ENCODE results near the gene DYNC2H1. TPM values are rescaled to one million over a fixed set of nuclear protein-coding genes. Genes with fewer than 3 reads are reported as not detected.

Gene DYNC2H1
- polyA plus RNA-seq, 1 donor (not counting 4 experiments of a cell fraction or from before 2014, with no cell fraction given), result 18.5 TPM

DNA sequence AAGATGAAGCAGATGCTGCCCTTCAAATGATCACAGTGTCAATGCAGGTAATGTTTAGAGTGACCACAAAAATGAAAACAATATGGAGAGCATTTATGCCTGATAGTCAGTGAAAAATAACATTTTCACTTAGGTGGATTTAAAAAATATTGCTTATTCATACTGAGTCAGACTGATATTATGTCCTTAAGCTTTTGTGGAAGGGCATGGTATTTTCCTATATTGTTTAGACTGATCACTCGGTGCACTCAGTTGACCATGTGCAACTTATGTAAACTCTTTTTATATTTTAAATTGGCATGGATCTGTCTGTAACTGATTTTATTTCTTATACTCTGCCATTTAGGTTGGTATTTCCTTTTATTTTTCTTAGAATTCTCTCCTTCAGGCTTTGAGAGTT lies 106.6 kb downstream of the DYNC2H1 start:
- no peaks in the 10 kb centered on the region for H3K4me1 ChIP-seq (ENCODE audit: control insufficient read depth, extremely low read depth, insufficient read depth, low read length)
- H3K36me3 ChIP-seq (ENCODE audit: control insufficient read depth in 2 of 2, extremely low read depth in 1 of 2, insufficient read depth in 2 of 2, low read length in 2 of 2), result no peaks in the 10 kb centered on the region
- H3K4me2 ChIP-seq (ENCODE audit: control insufficient read depth, extremely low read depth, insufficient read depth, low read depth, low read length), result no peak overlapping the region
- DNase-seq (ENCODE audit: low read depth, low spot score) (no peak), FAIRE-seq (no peak)
- no peaks in the 10 kb centered on the region for H3K9me1 ChIP-seq (ENCODE audit: control insufficient read depth, extremely low read depth, insufficient read depth, low read length)
- no peak overlapping the region for H3K27ac ChIP-seq (ENCODE audit: control insufficient read depth, insufficient read depth, low read length)
- H3K4me3 ChIP-seq (ENCODE audit: control insufficient read depth in 2 of 3, extremely low read depth in 1 of 3, insufficient read depth in 2 of 3, low read depth in 1 of 3, low read length in 3 of 3), result no peak overlapping the region
- H3K9ac ChIP-seq (ENCODE audit: control insufficient read depth, extremely low read depth, insufficient read depth, low read length), result no peak overlapping the region
- dilution Hi-C loops (cut with MboI; ENCODE audit: extremely low pct_ligation_motif_present, low sequenced_read_pairs), result no loop called here
- H2AFZ ChIP-seq (ENCODE audit: control insufficient read depth, low read length), result no peak overlapping the region
- H3K27me3 ChIP-seq (ENCODE audit: control insufficient read depth, extremely low read depth, insufficient read depth, low read length), result no peaks in the 10 kb centered on the region
- H3K79me2 ChIP-seq (ENCODE audit: control insufficient read depth, insufficient read depth, low read length), result no peaks in the 10 kb centered on the region
- H4K20me1 ChIP-seq (ENCODE audit: control insufficient read depth, extremely low read depth, insufficient read depth, low read length), result no peaks in the 10 kb centered on the region
- TF ChIP-seq, protein P1, sequence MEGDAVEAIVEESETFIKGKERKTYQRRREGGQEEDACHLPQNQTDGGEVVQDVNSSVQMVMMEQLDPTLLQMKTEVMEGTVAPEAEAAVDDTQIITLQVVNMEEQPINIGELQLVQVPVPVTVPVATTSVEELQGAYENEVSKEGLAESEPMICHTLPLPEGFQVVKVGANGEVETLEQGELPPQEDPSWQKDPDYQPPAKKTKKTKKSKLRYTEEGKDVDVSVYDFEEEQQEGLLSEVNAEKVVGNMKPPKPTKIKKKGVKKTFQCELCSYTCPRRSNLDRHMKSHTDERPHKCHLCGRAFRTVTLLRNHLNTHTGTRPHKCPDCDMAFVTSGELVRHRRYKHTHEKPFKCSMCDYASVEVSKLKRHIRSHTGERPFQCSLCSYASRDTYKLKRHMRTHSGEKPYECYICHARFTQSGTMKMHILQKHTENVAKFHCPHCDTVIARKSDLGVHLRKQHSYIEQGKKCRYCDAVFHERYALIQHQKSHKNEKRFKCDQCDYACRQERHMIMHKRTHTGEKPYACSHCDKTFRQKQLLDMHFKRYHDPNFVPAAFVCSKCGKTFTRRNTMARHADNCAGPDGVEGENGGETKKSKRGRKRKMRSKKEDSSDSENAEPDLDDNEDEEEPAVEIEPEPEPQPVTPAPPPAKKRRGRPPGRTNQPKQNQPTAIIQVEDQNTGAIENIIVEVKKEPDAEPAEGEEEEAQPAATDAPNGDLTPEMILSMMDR (optimal IDR thresholded peaks at IDR 0.05 in 1 of 3, IDR thresholded peaks at IDR 0.05 in 1 of 3, conservative IDR thresholded peaks at IDR 0.05 in 1 of 3; ENCODE audit: extremely low read depth in 1 of 3, insufficient read depth in 2 of 3, low read length in 3 of 3), result no peak
- no peak for TF ChIP-seq EZH2 (IDR thresholded peaks at IDR 0.05; ENCODE audit: low read length)
- no peaks in the 10 kb centered on the region for H3K9me3 ChIP-seq (ENCODE audit: control insufficient read depth, low read depth, low read length)

DNA sequence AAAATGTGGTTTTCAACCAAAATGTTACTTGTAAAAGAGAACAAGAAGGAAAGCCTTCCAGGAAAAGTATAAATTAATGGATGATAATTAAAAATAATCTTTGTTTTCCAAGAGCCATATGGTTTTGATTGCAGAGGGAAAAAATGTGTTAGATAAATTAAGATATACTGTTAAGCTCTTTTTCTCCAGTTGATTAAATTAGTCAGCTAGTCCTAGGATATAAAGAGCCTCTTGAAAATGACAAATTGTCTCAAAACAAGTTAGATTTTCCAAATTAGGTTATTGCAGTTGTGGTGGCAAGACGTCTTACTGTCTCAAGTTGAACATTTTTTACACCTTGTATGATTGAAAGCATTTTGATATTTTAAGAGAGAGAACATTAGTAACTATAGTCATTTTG lies 110.9 kb downstream of the DYNC2H1 start:
- H3K9me3 ChIP-seq (ENCODE audit: control insufficient read depth, low read depth, low read length), result no peaks in the 10 kb centered on the region
- no peaks in the 10 kb centered on the region for H3K4me1 ChIP-seq (ENCODE audit: control insufficient read depth, extremely low read depth, insufficient read depth, low read length)
- no peak overlapping the region for H3K4me3 ChIP-seq (ENCODE audit: control insufficient read depth in 2 of 3, extremely low read depth in 1 of 3, insufficient read depth in 2 of 3, low read depth in 1 of 3, low read length in 3 of 3)
- dilution Hi-C loops (cut with MboI; ENCODE audit: extremely low pct_ligation_motif_present, low sequenced_read_pairs), result no loop called here
- TF ChIP-seq, protein P1 (optimal IDR thresholded peaks at IDR 0.05 in 1 of 3, IDR thresholded peaks at IDR 0.05 in 1 of 3, conservative IDR thresholded peaks at IDR 0.05 in 1 of 3; ENCODE audit: extremely low read depth in 1 of 3, insufficient read depth in 2 of 3, low read length in 3 of 3), result no peak
- TF ChIP-seq EZH2 (IDR thresholded peaks at IDR 0.05; ENCODE audit: low read length), result no peak
- no peaks in the 10 kb centered on the region for H3K79me2 ChIP-seq (ENCODE audit: control insufficient read depth, insufficient read depth, low read length)
- no peak overlapping the region for H3K27ac ChIP-seq (ENCODE audit: control insufficient read depth, insufficient read depth, low read length)
- no peaks in the 10 kb centered on the region for H3K9me1 ChIP-seq (ENCODE audit: control insufficient read depth, extremely low read depth, insufficient read depth, low read length)
- no peak overlapping the region for H2AFZ ChIP-seq (ENCODE audit: control insufficient read depth, low read length)
- no peaks in the 10 kb centered on the region for H4K20me1 ChIP-seq (ENCODE audit: control insufficient read depth, extremely low read depth, insufficient read depth, low read length)
- H3K9ac ChIP-seq (ENCODE audit: control insufficient read depth, extremely low read depth, insufficient read depth, low read length), result no peak overlapping the region
- no peak for DNase-seq (ENCODE audit: low read depth, low spot score)
- H3K36me3 ChIP-seq (ENCODE audit: control insufficient read depth in 2 of 2, extremely low read depth in 1 of 2, insufficient read depth in 2 of 2, low read length in 2 of 2), result no peaks in the 10 kb centered on the region
- H3K27me3 ChIP-seq (ENCODE audit: control insufficient read depth, extremely low read depth, insufficient read depth, low read length), result no peaks in the 10 kb centered on the region
- no peak overlapping the region for H3K4me2 ChIP-seq (ENCODE audit: control insufficient read depth, extremely low read depth, insufficient read depth, low read depth, low read length)
- no peak for FAIRE-seq
